ENCODE measurements around the gene VDR.

Gene VDR

DNA sequence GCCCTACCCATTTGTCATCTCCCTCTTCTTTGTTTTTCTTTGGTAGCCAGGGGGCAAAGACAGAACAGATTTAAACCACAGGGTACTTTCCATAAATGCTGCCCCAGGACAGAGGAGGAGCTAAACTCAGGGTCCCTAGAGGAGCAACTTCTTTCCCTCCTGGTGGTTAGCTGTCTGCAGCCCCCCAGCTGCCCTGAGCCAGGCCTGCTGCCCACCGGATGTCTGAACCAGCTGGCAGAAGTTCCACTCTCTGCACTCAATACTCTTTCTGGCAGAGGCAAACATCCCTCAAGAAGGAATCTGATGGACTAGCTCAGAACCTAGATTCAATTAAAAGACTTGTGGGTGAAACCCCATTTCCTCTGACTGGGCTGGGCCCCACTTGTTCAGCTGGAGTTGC lies 10.7 kb downstream of the VDR start:
- DNase-seq (ENCODE audit: low read depth, low spot score): no peak

GRCh38 chr12:47892819-47893218 lies 12.0 kb downstream of the VDR start:
- no peak for DNase-seq (ENCODE audit: low read depth, low spot score)

- DNase-seq (ENCODE audit: low read depth, low spot score): no peak
Observed at GRCh38 chr12:47891356-47891755, 13.4 kb downstream of the VDR start.

DNA sequence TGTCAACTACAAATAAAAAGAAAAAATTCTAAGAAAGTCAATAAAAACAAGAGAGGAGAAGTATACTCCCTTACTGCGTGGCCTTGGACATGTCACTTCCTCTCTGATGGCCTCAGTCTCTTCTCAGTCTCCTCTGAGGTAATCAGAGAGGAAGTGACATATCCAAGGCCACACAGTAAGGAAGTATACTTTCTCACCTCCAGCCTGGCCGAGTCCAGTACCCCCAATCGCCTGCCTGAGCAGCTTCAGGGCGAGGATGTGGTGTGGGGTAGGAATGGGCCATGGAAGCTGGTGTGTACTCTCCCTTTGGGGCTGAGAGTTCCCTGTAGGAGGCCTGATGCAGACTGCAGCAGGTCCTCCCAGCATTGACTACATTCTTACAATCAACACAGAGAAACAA lies 15.8 kb downstream of the VDR start:
- no peak for DNase-seq (ENCODE audit: low read depth, low spot score)

GRCh38 chr12:47888153-47888819 lies 16.5 kb downstream of the VDR start:
- no peak for DNase-seq (ENCODE audit: low read depth, low spot score)

GRCh38 chr12:47887529-47887928 lies 17.3 kb downstream of the VDR start:
- no peak for DNase-seq (ENCODE audit: low read depth, low spot score)

DNA sequence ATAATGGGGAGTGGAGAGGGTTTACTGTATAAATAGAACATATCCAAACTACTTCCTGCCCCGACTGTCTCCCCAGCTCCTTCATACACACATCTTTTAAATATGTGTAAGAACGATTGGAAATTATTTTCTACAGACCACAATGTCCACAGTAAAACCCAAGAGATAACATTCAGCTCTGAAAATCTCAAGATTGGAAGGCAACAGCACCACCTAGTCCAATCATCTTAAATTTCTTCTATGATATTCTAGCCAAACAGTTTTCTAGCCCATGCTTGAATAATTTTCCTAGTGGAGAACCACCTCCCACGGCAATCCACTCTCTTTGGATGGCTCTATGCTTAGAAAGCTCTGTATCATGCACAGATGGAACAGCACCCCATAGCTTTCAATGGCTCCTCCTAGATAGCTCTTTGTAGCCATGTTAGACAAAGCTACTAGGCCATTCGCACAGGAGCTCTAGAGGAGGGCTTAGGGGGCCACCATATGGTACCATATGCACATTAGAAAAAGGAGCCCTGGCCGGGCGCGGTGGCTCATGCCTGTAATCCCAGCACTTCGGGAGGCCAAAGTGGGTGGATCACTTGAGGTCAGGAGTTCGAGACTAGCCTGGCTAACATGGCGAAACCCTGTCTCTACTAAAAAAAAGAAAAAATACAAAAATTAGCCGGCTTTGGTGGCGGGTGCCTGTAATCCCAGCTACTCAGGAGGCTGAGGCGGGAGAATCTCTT lies 18.1 kb downstream of the VDR start:
- no peak for DNase-seq (ENCODE audit: low read depth, low spot score)

GRCh38 chr12:47885566-47885965 lies 19.2 kb downstream of the VDR start:
- no peak for DNase-seq (ENCODE audit: low read depth, low spot score)

DNA sequence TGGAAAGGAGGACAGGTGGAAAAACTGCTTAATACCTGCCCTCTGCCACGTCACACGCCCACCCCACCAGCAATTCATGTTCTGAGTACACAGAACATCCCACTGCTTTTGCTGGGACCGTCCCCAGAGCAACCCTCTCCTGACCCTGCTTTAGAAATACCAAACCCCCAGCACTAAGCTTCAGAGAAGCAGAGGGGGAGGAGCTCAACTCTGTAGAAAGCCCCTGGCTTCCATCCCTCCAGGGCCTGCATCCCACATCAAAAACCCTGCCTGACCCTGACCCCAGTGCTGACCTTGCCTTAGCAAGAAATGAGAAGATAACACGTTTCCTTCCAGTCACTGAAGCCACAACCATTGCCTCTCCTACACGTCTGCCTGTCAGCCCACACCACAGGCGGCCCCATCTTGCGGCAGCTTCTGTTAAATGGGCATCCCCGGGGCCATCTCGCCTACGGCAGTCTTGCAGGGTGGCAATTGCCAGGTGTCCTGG lies 19.7 kb downstream of the VDR start:
- no peak for DNase-seq (ENCODE audit: low read depth, low spot score)

DNA sequence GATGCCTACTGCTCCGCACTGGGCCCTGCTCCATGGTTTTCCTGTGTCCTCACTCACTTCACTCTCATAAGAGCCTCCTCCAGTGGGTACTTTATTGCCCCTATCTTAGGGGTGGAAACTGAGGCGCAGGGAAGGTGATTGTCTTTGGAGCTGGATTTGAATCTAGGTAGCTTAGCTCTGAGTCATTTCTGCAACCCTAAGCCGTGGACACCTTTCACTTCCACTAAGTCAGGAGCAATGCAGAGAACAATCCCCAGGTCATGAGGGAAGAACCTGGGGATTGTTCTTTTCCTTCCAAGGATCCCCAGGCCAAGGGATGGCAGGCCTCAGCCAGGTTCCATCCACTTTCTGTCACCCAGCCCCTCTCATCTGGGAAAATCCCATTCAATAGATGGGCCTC lies 20.3 kb downstream of the VDR start:
- no peak for DNase-seq (ENCODE audit: low read depth, low spot score)

- DNase-seq (ENCODE audit: low read depth, low spot score): no peak
Observed at GRCh38 chr12:47883663-47884195, 21.1 kb downstream of the VDR start.

DNA sequence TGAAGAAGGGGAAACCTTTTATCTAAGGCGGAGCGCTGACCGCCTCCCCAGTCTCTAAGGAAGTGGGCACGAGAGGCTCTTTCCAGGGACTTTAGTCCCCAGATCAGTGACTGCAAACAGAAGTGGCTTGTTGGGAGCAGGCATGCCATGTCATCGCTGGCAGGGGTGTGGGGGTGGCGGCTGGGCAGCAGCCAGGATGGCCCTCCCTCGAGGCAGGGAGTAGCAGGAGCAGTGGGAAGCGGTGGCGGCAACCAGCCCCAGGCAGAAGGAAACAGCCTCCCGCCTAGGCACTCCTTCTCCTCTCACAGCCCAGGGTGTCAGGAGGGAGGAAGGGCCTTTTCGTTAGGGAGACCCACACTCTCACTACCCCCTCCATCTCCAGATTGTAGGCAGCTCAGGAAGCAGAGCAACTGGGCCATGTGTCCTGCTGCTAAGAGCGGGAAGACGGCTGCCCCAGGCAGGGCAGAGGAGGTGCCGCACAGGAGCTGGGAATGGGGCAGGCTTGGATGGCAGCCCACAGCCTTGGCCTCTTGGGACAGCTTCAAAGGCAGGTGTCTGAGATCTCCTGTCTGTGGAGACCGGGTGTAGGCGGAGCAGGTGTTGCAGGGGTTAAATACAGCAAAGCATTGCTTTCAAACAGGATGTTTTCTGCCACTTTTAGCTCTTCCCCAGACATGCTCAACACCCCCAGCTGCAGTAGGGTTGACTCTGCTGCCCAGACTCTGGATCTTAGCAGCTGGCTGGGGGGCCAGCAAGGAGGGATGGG lies 21.8 kb downstream of the VDR start:
- DNase-seq (ENCODE audit: low read depth, low spot score): no peak

DNA sequence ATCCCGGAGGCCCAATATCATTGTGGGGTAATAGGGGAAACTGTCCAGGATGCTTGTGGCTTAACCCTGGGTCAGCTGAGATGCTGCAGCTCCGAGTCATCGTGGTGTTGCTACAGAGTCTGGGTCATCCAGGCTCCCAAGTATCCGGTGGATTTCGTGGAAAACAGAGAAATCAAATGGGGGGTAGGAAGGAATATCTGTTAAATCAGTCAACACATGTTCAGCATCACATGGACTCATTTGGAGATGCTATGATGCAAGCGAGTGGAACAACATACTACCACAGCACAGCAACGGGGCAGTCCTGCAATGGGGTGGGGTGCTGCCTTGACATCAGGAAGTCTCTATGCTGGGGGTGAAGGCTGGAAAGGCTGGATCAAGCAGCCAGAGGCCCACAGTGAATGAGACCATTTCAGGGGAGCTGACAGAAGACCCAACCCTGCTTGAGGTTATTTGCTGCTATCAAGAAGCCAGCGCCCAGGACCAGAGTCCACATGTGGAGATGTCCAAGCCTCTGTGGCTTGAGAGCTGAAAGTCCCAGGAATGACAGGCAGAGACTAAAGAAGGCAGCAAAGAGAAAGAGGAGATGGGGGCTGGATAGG lies 22.9 kb downstream of the VDR start:
- no peak for DNase-seq (ENCODE audit: low read depth, low spot score)

DNA sequence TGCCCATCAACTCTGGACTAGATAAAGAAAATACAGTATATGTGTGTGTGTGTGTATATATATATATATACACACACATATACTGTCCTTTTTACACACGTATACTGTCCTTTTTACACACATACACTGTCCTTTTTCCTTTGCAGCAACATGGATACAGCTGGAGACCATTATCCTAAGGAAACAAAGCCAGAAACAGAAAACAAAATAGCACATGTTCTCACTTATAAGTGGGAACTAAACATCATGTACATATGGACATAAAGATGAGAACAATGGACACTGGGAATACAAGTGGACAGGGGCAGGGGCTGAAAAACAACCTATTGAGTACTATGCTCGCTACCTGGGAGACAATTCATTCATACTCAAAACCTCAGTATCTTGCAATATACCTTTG lies 23.7 kb downstream of the VDR start:
- DNase-seq (ENCODE audit: low read depth, low spot score): no peak

DNA sequence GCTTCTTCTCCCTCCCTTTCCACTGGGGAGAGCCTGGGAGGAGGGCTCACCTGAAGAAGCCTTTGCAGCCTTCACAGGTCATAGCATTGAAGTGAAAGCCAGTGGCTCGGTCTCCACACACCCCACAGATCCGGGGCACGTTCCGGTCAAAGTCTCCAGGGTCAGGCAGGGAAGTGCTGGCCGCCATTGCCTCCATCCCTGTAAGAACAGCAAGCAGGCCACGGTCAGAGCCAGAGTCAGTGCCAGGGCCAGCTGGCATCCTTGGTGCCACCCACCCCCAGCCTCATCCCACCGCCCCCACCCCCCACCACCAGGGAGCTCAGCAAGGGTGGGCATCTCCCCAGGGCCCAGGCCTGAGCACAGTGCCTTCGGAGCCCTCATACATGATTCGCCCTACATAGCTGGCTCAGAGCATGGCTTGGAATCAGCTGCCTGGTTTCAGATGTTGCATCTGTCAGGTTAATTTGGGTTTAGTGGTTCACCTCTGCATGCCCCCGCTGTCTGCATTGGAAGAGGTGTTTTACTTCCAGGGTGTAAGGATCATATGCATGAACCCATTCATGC lies 25.8 kb downstream of the VDR start:
- DNase-seq (ENCODE audit: low read depth, low spot score): no peak

GRCh38 chr12:47878293-47878917 lies 26.4 kb downstream of the VDR start:
- DNase-seq (ENCODE audit: low read depth, low spot score): no peak

- no peak for DNase-seq (ENCODE audit: low read depth, low spot score)
Observed at GRCh38 chr12:47877081-47877480, 27.7 kb downstream of the VDR start.

- DNase-seq (ENCODE audit: low read depth, low spot score): no peak
Observed at GRCh38 chr12:47876440-47876960, 28.3 kb downstream of the VDR start.

DNA sequence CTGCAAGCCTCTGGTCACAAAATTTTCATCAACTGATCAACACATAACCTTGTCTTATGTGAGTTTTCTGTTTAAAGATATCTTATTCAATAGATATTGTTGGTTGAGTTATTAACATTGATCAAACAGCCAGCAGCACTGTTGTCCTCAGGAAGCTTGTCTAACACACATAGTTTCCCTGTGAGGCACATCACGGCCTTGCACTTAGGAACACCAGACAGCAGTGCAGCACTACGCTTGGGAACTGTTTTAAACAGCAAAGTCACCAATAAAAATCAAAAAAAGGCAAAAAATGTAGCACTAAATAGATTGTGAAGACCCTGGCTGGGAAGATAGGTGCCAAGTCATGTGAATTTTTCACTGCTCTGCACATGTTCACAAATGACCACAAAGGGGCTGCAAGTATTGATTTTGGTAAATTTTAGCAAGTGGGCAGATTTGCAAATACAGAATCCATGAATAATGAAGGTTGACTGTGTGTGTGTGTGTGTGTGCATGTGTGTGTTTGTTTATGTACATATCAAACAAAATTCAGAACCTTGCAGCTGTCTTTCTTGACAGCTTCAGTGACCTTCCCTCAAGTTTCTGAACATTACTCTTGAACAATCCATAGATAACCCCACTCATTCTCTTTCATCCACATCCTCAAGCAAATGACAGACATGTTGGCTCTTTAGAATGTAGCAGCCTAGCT lies 28.9 kb downstream of the VDR start:
- no peak for DNase-seq (ENCODE audit: low read depth, low spot score)

DNA sequence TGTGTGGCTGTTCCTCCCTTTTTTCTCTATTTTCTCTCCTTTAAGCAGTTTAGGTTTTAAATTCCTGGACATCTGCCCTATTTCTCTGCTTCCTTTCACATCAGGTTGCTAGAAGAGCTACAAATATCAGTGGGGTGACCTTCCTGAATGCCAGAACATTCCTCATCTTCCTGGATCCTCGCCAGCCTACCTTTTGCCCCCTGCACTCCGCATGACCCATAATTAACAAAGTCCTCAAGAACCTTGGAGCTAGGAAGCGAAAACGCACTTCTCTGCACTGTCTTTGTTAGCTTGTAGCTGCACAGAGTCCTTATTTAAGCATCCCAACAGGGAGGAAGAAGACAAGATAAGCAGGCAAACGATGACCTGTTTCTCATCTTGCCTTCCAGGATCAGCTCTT lies 30.5 kb downstream of the VDR start:
- DNase-seq (ENCODE audit: low read depth, low spot score): no peak
